Uterus (tissue), 2 donors: Measurements from ENCODE around the gene ADD1.

Experiments used
- POLR2A ChIP-seq, 2 donors: fragments of 450-650 bp; IDR thresholded peaks; one replicate each; pipeline ENCODE4 v1.6.1; 2016; ENCODE audit warnings: antibody characterized with exemption in 2 of 2, mild to moderate bottlenecking in 1 of 2, moderate library complexity in 1 of 2
- TF ChIP-seq, protein P1 (sequence below), 4 experiments: fragments of 200-600 bp in 2 of 4; fragments of 450-650 bp in 2 of 4; sonication (generic) in 2 of 4; IDR thresholded peaks; one replicate each; pipeline ENCODE4 v1.5.1; 2016 to 2019; ENCODE audit warnings: antibody characterized with exemption in 4 of 4, mild to moderate bottlenecking in 2 of 4, moderate library complexity in 1 of 4

DNA sequence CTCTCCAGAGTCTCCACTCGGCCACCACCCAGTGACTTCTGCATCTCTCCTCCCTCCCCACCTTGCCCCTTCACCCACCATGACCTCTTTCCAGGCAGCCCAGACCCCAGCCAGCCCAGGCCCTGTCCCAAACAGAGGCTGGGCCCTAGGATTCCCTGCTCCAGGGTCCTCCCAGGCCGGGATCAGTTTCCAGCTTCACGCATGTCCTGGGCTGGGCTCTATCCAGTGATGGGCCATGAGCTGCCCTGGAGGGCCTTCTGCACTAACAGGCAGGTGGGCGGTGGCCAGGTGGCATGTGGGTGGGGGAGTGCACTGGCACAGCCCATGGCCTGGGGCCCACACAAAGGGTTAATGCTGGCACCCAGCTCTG, 20.4 kb upstream of the ADD1 start:
- TF ChIP-seq, protein P1, sequence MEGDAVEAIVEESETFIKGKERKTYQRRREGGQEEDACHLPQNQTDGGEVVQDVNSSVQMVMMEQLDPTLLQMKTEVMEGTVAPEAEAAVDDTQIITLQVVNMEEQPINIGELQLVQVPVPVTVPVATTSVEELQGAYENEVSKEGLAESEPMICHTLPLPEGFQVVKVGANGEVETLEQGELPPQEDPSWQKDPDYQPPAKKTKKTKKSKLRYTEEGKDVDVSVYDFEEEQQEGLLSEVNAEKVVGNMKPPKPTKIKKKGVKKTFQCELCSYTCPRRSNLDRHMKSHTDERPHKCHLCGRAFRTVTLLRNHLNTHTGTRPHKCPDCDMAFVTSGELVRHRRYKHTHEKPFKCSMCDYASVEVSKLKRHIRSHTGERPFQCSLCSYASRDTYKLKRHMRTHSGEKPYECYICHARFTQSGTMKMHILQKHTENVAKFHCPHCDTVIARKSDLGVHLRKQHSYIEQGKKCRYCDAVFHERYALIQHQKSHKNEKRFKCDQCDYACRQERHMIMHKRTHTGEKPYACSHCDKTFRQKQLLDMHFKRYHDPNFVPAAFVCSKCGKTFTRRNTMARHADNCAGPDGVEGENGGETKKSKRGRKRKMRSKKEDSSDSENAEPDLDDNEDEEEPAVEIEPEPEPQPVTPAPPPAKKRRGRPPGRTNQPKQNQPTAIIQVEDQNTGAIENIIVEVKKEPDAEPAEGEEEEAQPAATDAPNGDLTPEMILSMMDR (IDR thresholded peaks at IDR 0.05), result no peak
- no peak for TF ChIP-seq POLR2A (IDR thresholded peaks at IDR 0.05)
